NCI-H146 treated with DMSO at 0.1 percent for 48 hours (cell line): Measurements from ENCODE around the gene PARD6B.
A peak's percentile ranks its signal among the peaks of the same experiment; 100 is the strongest.

Experiments
- DNase-seq: peaks from one replicate; lab custom pipeline; 2025; ENCODE audit not compliant: unreplicated experiment; lab: John Stamatoyannopoulos, UW

The PARD6B gene

GRCh38 chr20:50723672-50724071 is 7.7 kb upstream of the PARD6B start:
- DNase-seq = no peak

- no peak for DNase-seq
These were observed 7.2 kb upstream of the PARD6B start for GRCh38 chr20:50724112-50724725.

- no peak for DNase-seq
These were observed 6.3 kb upstream of the PARD6B start for GRCh38 chr20:50724851-50725723.

GRCh38 chr20:50725724-50726005 is 5.7 kb upstream of the PARD6B start:
- DNase-seq = no peak

DNA sequence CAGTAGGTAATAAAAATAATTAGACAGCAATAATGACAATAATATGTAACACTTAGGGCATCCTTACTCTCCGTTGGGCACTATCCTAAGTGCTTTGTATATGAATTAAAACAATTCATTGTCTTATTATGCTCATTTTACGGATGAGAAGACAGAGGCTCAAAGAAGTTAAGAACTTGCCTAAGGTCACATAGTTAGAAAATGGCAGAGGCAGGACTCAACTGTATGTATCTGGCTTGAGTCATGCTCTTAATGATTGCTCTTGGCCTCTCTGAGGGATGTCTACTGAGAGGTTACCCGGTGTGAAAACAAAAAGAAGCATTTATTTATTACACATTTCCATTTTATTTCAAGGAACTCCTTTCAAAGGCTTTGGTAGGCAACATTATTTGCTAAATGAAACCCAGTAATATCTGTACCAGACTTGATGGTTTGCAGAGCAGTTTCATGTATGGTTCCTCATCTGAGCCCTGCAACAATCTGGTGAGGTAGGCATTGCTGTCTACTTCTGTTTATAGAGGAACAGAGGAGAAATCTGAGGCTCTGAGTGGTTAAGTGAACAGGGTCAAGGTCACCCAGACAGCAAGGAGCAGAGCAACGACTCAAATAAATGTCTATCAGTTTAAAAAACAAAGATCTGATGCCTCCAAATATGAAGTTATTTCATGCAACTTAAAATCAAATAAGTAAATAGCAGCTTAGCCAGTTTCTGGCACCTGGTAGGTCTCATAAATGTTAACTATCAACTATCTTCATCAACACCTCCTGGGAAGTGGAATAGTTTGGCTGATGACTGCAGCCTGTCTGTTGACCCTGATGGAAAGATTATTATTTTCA is 4.2 kb upstream of the PARD6B start:
- DNase-seq = no peak

DNA sequence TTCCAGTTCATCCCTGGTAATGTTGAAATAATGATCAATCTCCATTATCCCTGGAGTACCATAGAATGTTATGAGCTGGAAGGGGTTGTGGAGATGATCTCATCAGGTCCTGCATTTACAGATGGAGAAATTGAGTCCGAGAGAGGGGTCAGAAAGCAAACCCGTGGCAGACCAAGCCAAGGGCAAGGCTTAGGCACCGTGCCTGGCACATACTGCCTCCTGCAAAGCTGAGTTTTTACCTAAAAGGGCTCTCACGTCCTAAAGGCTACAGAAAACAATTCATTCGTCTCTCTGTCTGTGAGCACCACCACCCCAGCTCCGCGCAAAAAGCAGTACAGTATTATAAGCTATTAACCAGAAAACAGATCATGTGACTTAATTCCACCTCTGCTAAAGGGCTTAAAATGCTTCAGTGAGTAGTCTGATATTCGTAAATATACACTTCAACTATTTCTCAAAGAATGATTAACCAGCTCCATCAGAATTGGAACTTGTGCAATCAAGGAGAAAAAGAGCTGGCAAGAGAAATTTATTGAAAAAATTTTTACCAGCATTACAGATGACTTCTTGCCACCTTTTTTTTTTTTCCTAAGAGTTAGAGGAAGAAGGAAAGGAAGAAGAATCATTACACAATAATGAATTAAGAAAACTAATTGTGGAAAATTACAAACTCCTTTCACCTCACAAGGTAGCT is 3.4 kb upstream of the PARD6B start:
- DNase-seq = no peak

DNA sequence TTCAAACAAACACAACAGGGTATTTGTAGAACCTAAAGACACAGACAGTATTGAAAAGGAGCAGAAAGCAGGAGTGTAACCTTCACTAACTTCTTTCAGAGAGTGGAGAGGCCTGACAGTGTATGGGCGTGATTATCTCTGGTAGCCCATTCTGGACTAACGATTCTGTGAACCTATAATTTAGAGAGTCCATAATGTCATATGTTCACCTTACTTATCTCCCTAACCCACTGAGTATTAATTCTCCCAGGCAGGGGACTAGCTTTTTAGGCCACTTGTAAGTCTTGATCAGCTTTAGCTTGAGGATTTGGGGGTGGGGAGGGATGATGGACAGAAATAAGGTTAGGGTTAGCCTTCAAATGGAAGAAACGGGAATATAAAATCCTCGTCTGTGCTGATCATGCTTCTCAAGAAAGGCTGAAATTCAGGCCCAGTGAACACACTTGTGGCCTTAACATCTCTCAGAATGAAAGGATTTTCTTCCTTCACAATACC is 2.8 kb upstream of the PARD6B start:
- DNase-seq = no peak

- no peak for DNase-seq
These were observed 2.2 kb upstream of the PARD6B start for GRCh38 chr20:50728981-50729874.

GRCh38 chr20:50729901-50730764 is 1.2 kb upstream of the PARD6B start:
- DNase-seq = peak; percentile 16

GRCh38 chr20:50730765-50731054 is 670 bp upstream of the PARD6B start:
- DNase-seq = no peak

DNA sequence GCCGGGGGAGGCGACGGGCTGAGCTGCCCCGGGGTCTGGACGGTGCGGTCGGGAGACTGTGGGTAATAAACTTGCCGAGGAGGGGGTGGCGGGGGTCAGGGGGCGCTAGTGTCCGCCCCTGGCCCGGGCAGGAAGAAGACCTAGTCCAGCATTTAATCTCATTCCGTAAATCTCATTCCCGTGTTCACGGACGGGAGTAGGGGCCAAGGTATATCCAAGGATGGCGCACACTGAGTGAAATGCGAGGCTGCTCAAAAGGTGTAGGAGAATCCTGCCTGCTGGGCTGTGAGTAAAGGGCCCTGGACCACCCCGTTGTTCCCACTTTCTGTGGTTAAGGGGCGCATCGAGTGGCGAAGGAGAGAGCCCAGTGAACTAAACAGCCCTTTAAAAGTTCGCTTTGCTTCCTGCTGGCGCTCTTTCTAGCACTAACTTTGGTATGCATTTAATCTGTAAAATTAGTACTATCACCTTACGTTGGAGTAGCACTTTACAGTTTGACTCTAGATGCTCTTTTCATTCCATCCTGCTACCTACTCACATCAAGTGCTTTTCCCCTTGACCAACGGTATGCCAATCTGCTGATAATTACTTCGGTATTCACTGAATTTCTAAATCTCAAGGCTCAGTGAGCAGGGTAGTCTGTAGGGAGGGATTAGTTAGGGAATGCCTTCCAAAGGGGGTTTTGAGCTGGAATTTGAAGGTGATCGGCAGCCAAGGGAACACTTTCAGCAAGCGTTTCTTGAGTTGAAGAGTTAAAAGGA is 730 bp downstream of the PARD6B start:
- peak; percentile 30 for DNase-seq

DNA sequence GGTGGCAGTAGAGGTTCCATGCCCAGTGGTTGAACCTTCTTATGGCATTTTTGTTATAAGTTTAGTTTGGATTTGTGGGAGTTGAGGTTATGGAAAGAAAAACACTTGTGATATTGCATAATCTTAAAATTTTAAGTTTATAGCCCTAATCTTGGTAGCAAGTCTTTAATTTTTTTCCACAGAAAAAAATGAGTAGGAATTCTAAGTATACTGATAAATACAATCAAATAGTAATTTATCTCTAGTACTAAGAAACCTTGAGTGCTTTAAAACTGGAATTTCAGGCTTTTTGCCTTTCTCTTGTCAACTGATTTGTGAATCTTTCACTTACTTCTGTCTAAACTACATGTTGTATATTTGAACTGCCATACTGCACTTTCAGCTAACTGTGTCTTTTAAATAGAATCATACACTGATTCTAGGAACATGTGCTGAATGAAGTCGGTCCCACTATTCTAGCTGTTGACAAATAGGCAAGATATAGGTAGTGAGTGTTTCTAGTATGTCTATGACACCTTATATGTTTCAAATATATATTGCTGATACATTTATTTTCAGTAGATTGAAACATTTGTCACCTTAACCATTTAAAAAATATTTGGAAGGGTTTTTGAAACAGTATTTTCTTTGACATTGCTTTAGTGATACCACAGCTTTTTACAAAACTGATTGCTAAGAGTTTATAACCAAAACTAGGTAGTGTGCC is 2.4 kb downstream of the PARD6B start:
- no peak for DNase-seq

- no peak for DNase-seq
These were observed 3.6 kb downstream of the PARD6B start for GRCh38 chr20:50734730-50735679.

DNA sequence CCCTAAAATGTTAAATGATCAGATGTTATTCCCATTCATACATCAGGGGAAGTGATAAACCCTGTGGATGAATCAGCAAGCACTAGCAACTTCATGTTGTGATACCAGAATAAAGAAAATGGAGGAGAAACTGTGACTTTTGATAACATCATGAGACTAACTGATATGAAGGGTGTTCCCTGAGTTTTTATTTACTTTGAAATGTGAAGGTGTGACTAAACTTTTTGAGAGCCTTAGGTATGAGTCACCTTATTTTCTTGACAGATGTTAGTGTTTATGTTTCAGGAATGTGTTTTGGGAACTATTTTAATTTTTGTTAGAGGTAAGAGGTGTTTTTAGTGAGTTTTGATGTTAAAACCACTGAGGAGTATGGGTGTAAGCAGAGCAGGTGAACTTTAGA is 4.4 kb downstream of the PARD6B start:
- no peak for DNase-seq

DNA sequence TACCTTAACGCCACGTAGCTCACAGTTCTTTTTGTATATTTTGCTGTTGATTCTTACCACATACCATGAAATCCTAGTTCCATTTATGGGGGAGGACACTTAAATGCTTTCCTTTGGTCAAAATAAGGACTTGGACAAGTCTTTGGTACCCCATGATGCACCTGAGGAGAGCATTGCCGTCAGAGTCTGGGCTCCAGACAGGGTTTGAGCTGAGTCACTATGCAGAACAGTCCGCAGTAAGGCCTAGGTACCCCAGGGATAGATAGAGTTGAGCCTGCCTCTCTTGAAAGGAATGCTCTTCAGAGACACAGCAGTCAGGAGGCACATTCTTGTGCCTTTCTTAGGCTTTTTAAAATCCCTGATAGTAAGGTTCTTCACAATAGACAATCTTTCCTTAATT is 6.0 kb downstream of the PARD6B start:
- no peak for DNase-seq

- DNase-seq = no peak
These were observed 11.7 kb downstream of the PARD6B start for GRCh38 chr20:50743087-50743486.
